GM12873 (cell line): ENCODE results near the gene PPP1R3C.

Experiments
- CTCF ChIP-seq: IDR thresholded peaks from 2 replicates; pipeline ENCODE4 v1.5.1; 2012; ENCODE audit warnings: low read depth, mild to moderate bottlenecking, moderate library complexity, low read length, control low read depth; ENCODE audit not compliant: insufficient read depth; ENCODE audit errors: missing control alignments

Gene PPP1R3C

GRCh38 chr10:91629715-91630549 lies 2.9 kb downstream of the PPP1R3C start:
- no peak for TF ChIP-seq CTCF

- TF ChIP-seq CTCF, result no peak
Measured at GRCh38 chr10:91628383-91628782, 4.5 kb downstream of the PPP1R3C start.

- no peak for TF ChIP-seq CTCF
Measured at GRCh38 chr10:91627344-91628102, 5.3 kb downstream of the PPP1R3C start.

- no peak for TF ChIP-seq CTCF
Measured at GRCh38 chr10:91626936-91627335, 5.9 kb downstream of the PPP1R3C start.

DNA sequence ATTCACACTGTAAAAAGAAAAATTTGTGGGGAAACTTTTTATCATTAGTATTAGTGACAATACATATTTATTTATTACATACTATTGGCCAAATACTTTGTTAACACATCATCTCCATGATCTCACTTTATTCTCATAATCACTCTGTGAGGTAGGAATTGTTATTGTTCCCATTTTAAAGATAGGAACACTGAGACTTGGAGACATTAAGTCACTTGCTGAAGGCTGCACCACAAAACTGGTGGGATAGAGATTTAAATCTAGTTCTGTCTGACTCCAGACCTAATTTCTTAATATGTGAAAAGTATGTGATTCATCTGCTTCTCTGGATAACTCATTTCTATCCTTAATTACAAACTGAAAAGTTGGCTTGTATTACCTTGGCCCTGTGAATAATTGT lies 8.2 kb downstream of the PPP1R3C start:
- TF ChIP-seq CTCF, result no peak

GRCh38 chr10:91622601-91623000 lies 10.3 kb downstream of the PPP1R3C start:
- TF ChIP-seq CTCF, result no peak

DNA sequence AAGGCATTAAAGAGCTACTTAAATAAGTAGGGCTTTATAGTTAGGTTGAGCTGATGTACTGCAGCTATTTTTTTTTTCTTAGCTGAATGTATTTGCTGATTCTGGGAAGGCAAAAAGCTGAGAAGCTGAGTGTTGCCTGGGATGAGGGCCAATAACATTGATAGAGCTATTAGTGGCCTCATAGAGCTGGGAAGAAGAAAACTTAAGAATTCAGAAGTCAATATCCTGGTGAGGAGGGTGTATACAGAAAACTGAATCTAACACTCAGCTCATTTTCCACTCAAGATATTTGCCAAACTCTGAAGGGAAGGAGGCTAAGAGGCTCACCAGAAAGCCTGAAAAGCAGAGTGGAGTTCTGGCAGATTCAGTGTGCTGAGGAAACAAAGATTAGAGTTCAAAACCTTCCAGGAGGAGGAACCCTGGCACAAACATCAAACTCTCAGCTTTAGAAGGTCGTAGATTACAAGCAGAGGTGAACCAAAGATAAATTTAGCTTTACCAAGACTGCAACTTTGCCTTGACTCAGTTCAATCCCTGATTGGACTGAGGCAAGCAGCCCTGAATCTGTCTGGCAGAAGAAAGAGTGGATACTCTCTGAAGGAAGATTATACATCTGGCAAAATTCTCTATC lies 11.3 kb downstream of the PPP1R3C start:
- no peak for TF ChIP-seq CTCF
